ENCODE data around the gene RALA.

GRCh38 chr7:39606941-39607340 lies 16.4 kb upstream of the RALA start:
- TF ChIP-seq POLR2A (IDR thresholded peaks at IDR 0.05) (no peak), CTCF (IDR thresholded peaks at IDR 0.05) (no peak)

Data from Peyer's patch (tissue), 4 donors.